Activated CD4-positive, CD25-positive, alpha-beta regulatory T cell (primary cell): ENCODE measurements around the gene SERPINA12.

Source experiments
- DNase-seq, 4 experiments: peaks; one replicate each; lab custom pipeline; 2025; lab: John Stamatoyannopoulos, UW

SERPINA12 gene

GRCh38 chr14:94509356-94509755 is at the start of gene SERPINA12:
Gene SERPINA12 (minus strand): TSS chr14:94509469. CDS start chr14:94498397, 11,072 bp downstream.
- DNase-seq = no peak

GRCh38 chr14:94558842-94559241 is 49.6 kb upstream of the SERPINA12 start:
- no peak for DNase-seq

- DNase-seq = no peak
These were observed 48.1 kb upstream of the SERPINA12 start for GRCh38 chr14:94557327-94557726.

GRCh38 chr14:94555991-94556390 is 46.7 kb upstream of the SERPINA12 start:
- no peak for DNase-seq

- no peak for DNase-seq
These were observed 40.8 kb upstream of the SERPINA12 start for GRCh38 chr14:94550041-94550440.

GRCh38 chr14:94548999-94549985 is 40.0 kb upstream of the SERPINA12 start:
- DNase-seq = peak in 2 of 4 experiments; percentile 9 to 28

GRCh38 chr14:94548131-94548998 is 39.1 kb upstream of the SERPINA12 start:
- DNase-seq = no peak

- no peak for DNase-seq
These were observed 38.5 kb upstream of the SERPINA12 start for GRCh38 chr14:94547726-94548125.

GRCh38 chr14:94547151-94547680 is 37.9 kb upstream of the SERPINA12 start:
- no peak for DNase-seq

GRCh38 chr14:94545131-94545841 is 36.0 kb upstream of the SERPINA12 start:
- DNase-seq = no peak

GRCh38 chr14:94544726-94545125 is 35.5 kb upstream of the SERPINA12 start:
- no peak for DNase-seq

- DNase-seq = no peak
These were observed 34.3 kb upstream of the SERPINA12 start for GRCh38 chr14:94543449-94544124.

- DNase-seq = no peak
These were observed 33.7 kb upstream of the SERPINA12 start for GRCh38 chr14:94542811-94543440.

- DNase-seq = no peak
These were observed 33.0 kb upstream of the SERPINA12 start for GRCh38 chr14:94542111-94542810.

- no peak for DNase-seq
These were observed 32.1 kb upstream of the SERPINA12 start for GRCh38 chr14:94541234-94541975.

- DNase-seq = no peak
These were observed 30.9 kb upstream of the SERPINA12 start for GRCh38 chr14:94540031-94540794.

- DNase-seq = no peak
These were observed 29.9 kb upstream of the SERPINA12 start for GRCh38 chr14:94539181-94539580.

GRCh38 chr14:94538070-94538740 is 28.9 kb upstream of the SERPINA12 start:
- no peak for DNase-seq
